ENCODE results near the gene USH1C. TPM values are rescaled to one million over a fixed set of nuclear protein-coding genes. Genes with fewer than 3 reads are reported as not detected.

The USH1C gene
- total RNA-seq, 1 experiment from 2014 or later = not detected

GRCh38 chr11:17548444-17548843, 4.2 kb upstream of the USH1C start:
- no peak for DNase-seq (ENCODE audit: low spot score)

DNA sequence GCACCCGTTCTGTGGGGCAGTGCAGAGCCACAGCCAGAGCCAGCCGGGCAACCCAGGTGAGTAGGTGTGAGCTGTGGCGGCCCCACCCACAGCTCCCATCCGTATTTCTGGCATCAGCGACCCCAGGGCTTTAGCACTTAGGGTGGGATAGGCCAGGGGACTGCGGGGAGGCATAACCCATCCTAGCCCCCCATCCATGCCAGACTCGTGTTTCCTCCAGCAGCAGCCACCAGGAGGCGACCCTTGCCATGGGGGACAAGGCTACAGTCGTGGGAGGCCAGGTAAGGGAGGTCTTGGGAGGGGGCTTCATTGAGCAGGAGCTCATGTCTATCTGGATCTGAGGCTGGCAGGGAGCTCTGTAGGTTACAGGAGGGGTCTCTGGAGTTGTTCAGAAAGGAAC, 3.7 kb upstream of the USH1C start:
- no peak for DNase-seq (ENCODE audit: low spot score)

DNA sequence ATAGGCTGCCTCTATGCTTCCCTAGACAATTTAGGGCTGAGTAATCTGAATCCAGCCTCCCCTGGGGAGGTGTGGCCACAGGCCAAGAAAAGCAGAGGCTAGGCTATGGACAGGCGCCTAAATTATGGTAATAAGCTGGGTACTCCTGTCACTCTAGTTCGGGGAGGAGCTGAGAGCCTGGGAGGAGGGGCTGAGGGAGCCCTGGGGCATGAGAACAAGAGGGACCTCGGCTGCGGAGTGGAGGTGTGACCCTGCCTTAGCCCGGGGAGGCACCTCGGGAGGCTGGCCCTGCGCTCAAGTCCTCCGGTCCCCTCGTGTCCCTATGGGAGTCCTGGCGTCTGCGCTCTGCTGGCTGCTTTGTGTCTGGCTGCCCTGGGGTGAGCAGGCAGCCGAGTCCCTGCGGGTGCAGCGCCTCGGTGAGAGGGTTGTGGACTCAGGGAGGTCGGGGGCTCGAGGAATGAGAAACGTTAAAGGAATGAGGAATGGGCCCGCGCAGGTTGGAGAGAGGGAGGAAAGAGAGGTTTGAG, 2.9 kb upstream of the USH1C start, which contains the start of gene OTOG:
Gene OTOG, plus strand, starts transcription at position 209 of the 527 bp plus-strand sequence. Its CDS starts 114 bp downstream, at position 323.
- no peak for DNase-seq (ENCODE audit: low spot score)

DNA sequence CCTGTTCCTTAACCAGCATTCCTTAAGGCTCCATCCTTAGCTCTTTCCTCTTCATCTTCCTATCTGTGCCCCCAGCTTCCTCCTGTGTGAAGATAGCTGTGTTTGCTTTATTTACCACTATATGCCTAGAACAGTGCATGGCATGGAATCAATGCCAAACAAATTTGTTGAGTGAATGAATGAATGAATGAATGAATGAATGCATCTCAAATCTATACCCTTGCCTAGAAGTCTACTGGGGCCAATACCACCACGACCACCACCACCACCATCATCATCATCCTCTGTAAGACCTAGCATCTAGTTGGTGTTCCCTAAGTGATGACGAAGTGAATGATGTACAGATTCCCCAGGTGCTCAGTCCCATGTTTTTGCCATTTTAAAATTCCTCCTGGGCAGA, 2.0 kb upstream of the USH1C start:
- DNase-seq (ENCODE audit: low spot score) = no peak

GRCh38 chr11:17543574-17544180, 539 bp downstream of the USH1C start:
- DNase-seq (ENCODE audit: low spot score) = no peak

DNA sequence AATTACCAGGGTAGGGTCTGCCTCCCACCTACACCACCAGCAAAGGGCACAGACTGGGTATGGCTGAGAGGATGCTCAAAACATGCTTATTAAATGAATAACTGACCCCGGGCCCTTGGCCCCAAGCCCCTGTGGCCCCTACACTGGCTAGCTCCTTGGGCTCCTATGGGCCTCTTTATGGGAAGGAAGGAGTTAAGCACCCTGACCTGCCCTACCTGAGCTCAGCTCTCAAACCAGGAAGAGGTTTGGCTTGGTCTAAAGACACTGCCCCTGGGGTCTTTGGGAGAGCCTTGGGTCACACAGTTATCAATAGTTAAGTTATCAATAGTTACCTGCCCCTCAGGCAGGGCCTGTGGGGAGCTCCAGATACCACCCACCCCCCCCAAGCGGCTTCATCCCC, 1.2 kb downstream of the USH1C start:
- DNase-seq (ENCODE audit: low spot score) = no peak

GRCh38 chr11:17542249-17542648, 2.0 kb downstream of the USH1C start:
- no peak for DNase-seq (ENCODE audit: low spot score)

DNA sequence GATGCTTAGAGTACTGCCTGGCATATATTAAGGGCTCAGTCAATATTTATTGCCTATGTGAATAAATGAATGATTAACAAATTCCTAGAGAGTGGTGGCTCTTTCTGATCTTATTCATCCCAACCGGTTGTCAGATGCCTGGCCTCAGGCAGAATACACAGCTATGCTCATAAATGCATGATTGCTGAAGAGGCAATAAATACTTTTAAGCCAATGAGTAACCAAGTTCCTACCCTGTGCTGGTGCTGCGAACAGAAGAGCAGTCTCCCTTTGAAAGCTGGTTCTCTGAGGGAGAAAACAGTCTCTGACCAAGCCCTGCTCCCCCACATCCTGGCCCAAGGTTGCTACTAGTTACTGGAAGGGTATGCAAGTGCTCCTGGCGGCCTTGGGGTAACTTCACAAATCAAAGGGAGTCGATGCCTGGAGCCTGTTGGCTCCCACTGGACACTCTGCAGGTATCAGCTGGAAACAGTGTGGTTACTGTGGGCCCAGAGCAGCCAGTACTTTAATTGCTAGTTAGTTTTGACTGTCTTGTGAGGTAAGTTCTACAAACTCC, 2.8 kb downstream of the USH1C start:
- DNase-seq (ENCODE audit: low spot score) = no peak

GRCh38 chr11:17540807-17541206, 3.4 kb downstream of the USH1C start:
- DNase-seq (ENCODE audit: low spot score) = no peak

DNA sequence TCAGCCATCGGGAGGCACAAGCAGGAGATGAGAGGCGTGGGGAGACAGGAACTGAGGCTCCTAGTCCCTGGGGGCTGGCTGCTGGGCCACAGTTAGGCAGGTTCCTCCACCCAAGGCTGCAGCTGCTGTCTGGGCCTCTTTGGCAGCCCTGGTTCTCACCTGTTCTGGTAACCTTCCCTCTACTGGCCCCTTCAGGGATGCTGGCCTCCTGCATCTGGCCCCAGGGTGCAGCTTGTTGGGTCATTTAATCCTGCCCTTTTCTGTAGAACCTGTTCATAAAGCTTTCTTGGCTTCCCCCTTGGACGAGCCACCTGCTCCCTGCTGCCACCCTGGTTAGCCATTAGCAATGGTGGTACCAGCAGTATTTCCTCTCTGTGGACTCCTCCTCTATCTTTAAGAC, 5.5 kb downstream of the USH1C start:
- no peak for DNase-seq (ENCODE audit: low spot score)

DNA sequence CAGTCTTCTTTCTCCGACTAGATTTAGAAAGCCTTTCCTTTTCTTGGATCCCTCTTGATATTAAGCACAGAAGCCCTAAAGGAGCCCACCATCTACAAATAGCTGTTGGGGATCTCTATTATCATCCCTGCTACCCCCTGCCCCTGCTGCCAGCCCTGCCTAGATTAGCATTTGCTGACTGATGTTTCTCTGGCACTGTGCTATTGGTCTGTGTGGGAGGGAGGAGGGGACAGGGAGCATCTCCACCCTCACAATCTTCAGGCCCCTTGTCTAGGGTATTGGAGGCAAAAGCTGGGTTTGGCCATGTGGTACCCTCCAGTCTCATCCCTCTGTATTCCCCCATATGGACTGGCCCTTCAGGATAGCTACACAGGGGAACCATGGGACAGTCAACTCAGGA, 6.2 kb downstream of the USH1C start:
- no peak for DNase-seq (ENCODE audit: low spot score)

DNA sequence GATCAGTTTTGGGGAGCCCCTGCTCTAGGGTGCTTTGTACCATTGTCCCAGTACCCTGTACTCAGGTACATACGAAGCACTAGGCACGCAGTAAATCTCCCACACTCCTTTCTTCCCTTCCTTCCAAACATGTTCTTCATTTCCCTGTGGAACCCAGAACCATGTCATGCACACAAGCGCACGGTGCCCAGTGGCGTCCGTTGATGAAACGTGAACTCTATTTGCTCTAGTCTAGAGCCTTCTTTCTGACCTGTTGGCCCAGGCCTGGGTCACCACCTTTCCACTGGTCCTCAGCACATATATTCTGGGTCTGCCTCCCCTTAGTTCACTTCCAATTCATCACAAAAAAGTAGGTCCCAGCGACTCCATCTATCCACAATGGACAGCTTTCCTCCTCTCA, 7.0 kb downstream of the USH1C start:
- DNase-seq (ENCODE audit: low spot score) = no peak

GRCh38 chr11:17535488-17535887, 8.7 kb downstream of the USH1C start:
- DNase-seq (ENCODE audit: low spot score) = no peak

- no peak for DNase-seq (ENCODE audit: low spot score)
Observed at GRCh38 chr11:17533778-17534415, 10.3 kb downstream of the USH1C start.

DNA sequence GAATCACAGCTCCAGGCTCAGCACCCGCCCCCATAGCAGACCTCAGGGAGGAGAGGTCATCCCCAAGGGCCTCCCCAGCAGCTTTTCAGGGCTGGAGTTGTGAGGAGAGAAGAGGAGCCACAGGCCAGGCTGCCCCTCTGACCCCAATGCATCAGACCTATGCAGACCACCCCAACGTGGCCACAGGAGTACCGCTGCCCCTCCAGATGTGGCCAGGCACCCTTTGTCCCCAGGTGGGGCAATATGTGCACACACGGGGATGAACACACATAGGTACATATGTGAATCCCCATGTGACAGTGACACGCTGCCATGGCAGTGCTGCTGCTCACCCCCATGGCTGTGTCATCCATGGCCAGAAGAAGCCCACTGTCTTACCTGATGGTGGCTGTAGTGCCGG, 10.9 kb downstream of the USH1C start:
- no peak for DNase-seq (ENCODE audit: low spot score)

DNA sequence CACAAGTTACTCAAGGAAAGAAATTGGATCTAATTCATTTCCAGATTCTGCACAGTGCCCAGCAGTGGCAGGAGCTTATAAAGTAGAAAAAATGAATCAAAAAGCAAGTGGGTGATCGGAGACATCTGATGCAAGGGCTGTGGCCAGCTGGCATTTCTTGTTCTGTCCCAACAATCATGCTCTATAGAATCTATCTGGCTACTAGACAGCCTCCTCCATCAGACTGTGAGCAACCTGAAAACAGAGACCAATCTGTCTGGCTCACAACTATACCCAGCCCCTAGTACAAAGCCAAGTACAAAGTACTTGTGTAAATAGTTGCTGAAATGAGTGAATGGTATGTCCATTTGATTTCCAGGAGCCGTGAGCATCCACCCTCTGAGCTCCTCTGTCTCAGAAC, 11.4 kb downstream of the USH1C start:
- no peak for DNase-seq (ENCODE audit: low spot score)

DNA sequence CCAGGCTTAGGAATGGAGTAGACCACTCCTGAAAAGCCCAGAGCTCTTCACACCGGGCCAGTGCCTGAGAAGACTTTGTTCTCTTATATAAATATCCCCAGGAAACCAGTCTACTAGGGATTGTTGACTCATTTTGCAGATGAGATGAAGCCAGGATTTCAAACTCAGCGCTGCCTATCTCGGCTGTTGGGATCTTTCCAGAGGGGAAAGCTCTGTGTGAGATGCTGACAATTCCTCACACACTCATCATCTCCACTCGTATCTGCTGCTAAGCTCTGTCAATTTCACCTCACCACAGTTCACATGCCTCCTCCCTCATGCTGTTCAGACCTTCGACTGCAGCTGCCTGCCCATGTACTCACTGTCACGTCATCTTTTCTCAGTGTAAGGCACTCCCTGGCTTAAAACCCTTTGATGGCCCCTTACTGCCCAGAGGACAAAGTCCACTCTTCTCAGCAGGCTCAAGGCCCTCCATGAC, 12.5 kb downstream of the USH1C start:
- DNase-seq (ENCODE audit: low spot score) = peak; percentile 58

DNA sequence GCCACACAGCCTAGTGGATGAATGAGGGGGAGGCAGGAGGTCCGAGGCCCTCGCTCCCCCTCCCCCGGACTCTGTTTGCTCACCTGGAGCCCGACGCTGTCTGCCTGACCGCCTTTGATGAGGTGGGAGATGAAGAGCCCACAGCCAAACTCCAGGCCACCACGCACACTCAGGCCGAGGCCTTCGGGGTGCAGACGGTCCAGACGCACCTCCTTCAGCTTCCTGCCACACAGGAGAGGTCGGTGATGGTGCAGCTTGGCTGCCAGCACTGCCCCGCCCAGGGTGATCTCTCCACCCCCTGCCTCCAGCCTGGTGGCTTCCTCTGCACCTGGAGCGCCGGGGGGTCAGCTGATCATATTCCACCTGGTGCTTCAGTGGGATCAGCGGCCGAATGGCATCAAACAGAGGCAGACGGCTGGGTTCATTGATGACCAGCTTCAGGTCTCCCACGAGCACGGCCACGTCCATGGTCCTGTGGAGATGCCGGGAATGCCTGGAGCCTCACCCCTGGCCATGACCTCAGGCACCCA, 13.1 kb downstream of the USH1C start:
- no peak for DNase-seq (ENCODE audit: low spot score)

DNA sequence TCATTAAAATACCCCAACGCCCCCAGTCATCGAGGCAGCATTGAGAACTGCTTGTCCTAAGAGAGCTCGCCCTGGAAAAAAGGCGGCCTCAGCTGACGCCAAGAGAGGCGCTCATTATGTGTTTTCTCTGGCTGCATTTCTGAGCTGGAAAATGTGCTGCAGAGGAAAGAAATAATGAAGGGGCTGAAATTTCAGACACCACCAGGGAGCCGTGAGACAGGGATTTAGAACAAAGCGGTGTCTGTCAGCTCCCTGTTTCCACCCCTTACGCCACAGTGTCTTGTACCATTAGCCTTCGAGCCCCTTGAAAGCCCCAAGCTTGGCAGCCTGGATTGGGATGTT, 14.4 kb downstream of the USH1C start:
- no peak for DNase-seq (ENCODE audit: low spot score)

DNA sequence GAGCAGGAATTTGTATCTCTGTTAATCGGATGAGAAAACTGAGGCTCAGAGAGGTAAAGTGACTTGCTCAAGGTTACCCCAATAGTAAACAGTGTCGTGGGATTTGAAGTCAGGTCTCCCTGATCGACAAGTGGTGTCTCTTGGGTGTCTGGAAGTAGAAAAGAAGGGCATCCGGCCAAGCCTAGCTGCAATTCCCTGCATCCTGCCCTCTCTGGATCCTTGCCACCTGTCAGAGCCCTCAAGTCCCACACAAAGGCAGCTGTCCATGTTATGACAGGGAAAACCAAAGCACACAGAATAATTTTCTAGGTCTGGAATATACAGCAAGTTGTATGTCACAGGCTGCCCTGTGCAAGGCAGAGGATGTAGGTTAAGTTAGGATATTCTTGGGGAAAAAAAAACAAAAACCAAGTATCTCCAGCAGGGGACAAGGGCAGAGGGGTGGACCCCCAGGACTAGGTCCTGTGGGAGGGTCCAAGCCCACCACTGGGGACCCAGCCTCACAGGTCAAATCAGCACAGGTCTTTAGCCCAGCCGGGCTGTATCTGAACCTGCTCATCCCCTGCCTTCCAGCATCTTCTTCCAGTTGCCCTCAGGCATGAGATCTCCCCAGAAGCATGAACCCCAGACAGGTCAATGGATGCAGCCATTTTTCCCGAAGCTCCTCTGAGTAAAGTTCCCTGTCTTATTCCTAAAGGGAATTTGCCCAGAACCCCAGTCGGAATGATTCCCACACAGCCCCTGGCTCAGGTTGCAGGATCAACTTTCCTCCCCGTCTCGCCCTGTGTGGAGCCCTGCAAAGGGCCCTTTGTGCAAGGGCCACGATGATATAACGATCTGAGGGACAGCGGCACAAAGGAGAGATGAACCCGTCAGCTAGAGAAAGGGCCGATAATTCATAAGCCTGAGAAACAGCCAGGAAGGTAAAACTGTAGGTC, 15.0 kb downstream of the USH1C start:
- no peak for DNase-seq (ENCODE audit: low spot score)

- peak; percentile 35 for DNase-seq (ENCODE audit: low spot score)
Observed at GRCh38 chr11:17528181-17528691, 16.0 kb downstream of the USH1C start.

GRCh38 chr11:17527628-17527995, 16.6 kb downstream of the USH1C start:
- DNase-seq (ENCODE audit: low spot score) = no peak

Data from A172 (cell line).